ENCODE measurements around the gene MPHOSPH9. TPM values are rescaled to one million over a fixed set of nuclear protein-coding genes. Genes with fewer than 3 reads are reported as not detected.
A peak's percentile ranks its signal among the peaks of the same experiment; 100 is the strongest.

The MPHOSPH9 gene
- total and polyA plus RNA-seq, 2 of the 13 experiments (the other 11 are each of a cell fraction or from before 2014, with no cell fraction given) = 20.3 to 63.4 TPM

GRCh38 chr12:123151457-123152454, 81.2 kb downstream of the MPHOSPH9 start (continued):
- TF ChIP-seq THAP9 (CRISPR knock-in tag; IDR thresholded peaks at IDR 0.05; ENCODE audit: borderline replicate concordance) (no peak), POGZ (CRISPR knock-in tag; IDR thresholded peaks at IDR 0.05) (no peak), HMGA1 (CRISPR knock-in tag; conservative IDR thresholded peaks at IDR 0.05) (no peak), ZFP91 (CRISPR knock-in tag; IDR thresholded peaks at IDR 0.05; ENCODE audit: borderline replicate concordance) (no peak; the same call in 1 of the 2 replicates), CBX1 (IDR thresholded peaks at IDR 0.05; ENCODE audit: low read depth) (no peak), GATAD1 (CRISPR knock-in tag; IDR thresholded peaks at IDR 0.05) (no peak), ZFP36L2 (CRISPR knock-in tag; IDR thresholded peaks at IDR 0.05) (no peak), ZSCAN29 (CRISPR knock-in tag; conservative IDR thresholded peaks at IDR 0.05) (no peak), CEBPG (CRISPR knock-in tag; IDR thresholded peaks at IDR 0.05) (no peak), SAP130 (CRISPR knock-in tag; IDR thresholded peaks at IDR 0.05; ENCODE audit: low read depth) (no peak), MAFK (conservative IDR thresholded peaks at IDR 0.05 in 1 of 2, IDR thresholded peaks at IDR 0.05 in 1 of 2; ENCODE audit: low read length in 2 of 2) (no peak), FOXJ3 (CRISPR knock-in tag; IDR thresholded peaks at IDR 0.05; ENCODE audit: borderline replicate concordance) (no peak), NFIB (CRISPR knock-in tag; IDR thresholded peaks at IDR 0.05; ENCODE audit: borderline replicate concordance) (no peak), ZNF558 (CRISPR knock-in tag; IDR thresholded peaks at IDR 0.05; ENCODE audit: borderline replicate concordance) (no peak), DPF2 (CRISPR knock-in tag; IDR thresholded peaks at IDR 0.05; ENCODE audit: borderline replicate concordance, low read depth) (no peak), SRSF1 (optimal IDR thresholded peaks at IDR 0.05; ENCODE audit: low read depth, low read length) (peak; percentile 72), KLF6 (CRISPR knock-in tag; IDR thresholded peaks at IDR 0.05) (no peak), KAT2B (IDR thresholded peaks at IDR 0.05; ENCODE audit: borderline replicate concordance, low read depth, low read length) (no peak), MAX (IDR thresholded peaks at IDR 0.05) (0 out of 2 replicates have a peak, but pooled peaks have one; percentile 31), ZNF800 (CRISPR knock-in tag; IDR thresholded peaks at IDR 0.05) (peak; percentile 64; the same call in 1 of the 2 replicates), HOXA5 (CRISPR knock-in tag; IDR thresholded peaks at IDR 0.05) (0 out of 2 replicates have a peak, but pooled peaks have one; percentile 31)
